HG03060 (cell line): ENCODE measurements around the gene SASH1.
"Not testable (repeated sequence)": the region's sequence is repeated elsewhere in the genome, so short reads cannot be mapped to it uniquely, and the experiment has no call there.

Source experiments
- ATAC-seq: cut with Tn5 transposase; IDR thresholded peaks from one replicate; pipeline ENCODE4 v1.9.1; 2021; ENCODE audit warnings: low read depth, moderate number of reproducible peaks; ENCODE audit not compliant: unreplicated experiment

Gene SASH1

DNA sequence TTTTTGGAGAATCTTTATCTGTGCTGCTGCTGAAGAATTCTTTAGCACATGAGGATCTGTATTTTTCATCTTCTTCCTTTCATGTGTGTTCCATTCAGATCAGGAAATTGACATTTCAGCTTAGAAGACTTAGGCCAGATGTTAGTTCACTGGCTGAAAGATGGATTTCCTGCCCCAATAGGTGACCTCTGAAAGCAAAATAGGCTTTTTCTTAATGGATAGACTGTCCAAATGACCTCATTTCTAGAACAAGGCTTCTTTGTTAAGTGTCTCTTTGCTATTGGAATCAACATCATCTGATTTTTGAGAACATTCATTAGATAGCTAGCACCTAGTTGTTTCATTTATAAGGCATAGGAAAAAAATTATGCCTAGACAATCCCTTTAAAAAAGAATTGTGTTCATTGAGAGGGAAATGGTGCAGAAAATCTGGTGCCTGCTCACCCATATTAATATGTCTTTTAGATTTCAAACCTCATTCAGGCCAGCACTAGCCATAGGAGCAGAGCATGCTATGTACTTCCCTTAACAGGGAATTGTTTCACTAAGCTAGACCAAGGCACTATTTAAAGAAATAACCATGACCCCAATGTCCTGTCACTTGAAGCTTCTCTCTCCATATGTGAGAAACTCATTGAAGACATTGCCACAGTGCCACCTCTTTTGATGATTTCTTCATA is 13.6 kb upstream of the SASH1 start:
- ATAC-seq = no peak

- no peak for ATAC-seq
Measured at GRCh38 chr6:148329596-148330381, 12.8 kb upstream of the SASH1 start.

DNA sequence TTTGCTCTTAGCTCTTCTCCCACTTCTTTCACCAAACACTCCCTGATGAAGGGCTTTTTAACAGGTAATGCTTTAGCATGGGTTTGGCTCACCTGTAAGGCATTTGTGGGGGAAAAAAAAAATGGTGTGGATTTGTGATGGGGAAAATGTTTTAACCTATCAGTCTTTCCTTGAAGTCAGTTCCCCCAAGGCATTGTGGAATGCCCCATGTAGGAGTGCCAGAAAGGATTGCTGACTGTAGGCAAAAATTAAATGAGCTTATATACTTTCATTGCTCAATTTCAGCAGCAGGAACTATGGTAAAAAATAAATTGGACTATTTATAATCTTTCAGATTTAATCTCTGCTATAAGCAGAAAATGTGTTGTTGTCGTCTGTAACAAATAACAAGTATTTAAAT is 10.6 kb upstream of the SASH1 start:
- ATAC-seq = no peak

DNA sequence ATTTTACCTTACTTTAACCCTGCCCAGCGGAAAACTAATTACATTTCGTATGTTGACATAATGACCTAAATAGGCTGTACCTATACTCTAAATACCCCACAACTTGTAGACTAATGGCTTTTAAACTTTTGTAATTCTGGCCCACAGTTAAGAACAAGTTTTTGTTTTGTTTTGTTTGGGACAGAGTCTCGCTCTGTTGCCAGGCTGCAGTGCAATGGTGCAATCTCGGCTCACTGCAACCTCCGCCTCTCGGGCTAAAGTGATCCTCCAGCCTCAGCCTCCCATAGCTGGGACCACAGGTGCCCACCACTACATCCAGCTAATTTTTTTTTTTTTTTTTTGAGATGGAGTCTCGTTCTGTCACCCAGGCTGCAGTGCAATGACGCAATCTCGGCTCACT is 5.7 kb upstream of the SASH1 start:
- ATAC-seq = no peak

DNA sequence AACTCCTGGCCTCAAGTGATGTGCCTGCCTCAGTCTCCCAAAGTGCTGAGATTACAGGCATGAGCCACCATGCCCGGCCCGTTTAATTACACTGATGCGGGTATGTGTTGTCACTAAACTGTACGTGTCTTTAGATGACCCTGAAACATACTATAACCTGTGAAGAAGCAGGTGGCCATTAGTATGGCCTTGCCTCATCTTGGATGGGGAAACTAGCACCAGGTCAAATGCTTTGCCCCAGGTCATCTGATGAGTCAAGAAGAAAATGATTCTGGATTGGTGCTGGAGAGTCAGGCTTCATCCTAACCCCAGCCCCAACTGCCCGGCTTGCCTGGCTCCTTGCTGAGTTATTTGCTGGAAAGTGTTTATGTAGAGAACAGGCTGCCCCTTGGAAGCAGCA is 2.9 kb upstream of the SASH1 start:
- ATAC-seq = no peak

DNA sequence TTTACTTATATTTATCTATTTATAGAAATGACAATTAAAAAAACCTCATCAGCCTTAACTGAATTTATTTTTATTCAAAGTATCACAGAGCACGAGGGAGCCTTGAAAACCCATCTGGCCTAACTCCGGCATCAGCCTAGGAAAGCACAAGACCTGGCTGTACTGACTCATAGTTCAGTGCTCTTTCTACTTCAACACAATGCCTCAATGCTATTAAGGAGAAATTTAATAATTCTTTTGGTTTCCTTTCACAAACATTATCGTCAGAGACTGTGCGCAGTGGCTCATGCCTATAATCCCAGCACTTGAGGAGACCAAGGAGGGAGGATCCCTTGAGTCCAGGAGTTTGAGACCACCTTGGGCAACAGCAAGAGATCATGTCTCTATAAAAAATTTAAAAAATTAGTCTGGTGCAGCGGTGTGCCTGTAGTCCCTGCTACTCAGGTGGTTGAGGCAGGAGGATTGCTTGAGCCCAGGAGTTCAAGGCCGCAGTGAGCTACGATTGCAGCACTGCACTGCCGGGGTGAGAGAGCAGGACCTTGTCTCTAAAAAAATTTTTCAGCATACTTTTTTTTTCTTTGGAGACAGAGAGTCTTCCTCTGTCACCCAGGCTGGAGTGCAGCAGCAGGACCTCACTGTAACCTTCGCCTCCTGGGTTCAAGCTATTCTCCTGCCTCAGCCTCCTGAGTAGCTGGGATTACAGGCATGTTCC is 1.9 kb upstream of the SASH1 start:
- ATAC-seq = no peak

DNA sequence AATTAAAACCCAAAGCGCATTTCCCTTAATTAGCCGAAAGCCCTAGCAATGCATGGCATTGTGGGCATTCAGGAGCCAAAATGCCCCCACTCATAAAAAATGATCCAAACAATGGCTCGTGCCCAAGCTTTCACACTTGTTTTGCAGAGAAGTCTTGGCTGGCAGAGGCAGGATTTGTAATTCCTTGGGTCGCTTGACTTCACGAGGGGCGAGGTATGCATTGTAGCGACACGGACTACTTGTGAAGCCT is 613 bp upstream of the SASH1 start:
- no peak for ATAC-seq

GRCh38 chr6:148343047-148343782 is 577 bp downstream of the SASH1 start:
- ATAC-seq = no peak

GRCh38 chr6:148345176-148345575 is 2.5 kb downstream of the SASH1 start:
- no peak for ATAC-seq

- ATAC-seq = no peak
Measured at GRCh38 chr6:148345578-148345977, 2.9 kb downstream of the SASH1 start.

- no peak for ATAC-seq
Measured at GRCh38 chr6:148346681-148347440, 4.2 kb downstream of the SASH1 start.

DNA sequence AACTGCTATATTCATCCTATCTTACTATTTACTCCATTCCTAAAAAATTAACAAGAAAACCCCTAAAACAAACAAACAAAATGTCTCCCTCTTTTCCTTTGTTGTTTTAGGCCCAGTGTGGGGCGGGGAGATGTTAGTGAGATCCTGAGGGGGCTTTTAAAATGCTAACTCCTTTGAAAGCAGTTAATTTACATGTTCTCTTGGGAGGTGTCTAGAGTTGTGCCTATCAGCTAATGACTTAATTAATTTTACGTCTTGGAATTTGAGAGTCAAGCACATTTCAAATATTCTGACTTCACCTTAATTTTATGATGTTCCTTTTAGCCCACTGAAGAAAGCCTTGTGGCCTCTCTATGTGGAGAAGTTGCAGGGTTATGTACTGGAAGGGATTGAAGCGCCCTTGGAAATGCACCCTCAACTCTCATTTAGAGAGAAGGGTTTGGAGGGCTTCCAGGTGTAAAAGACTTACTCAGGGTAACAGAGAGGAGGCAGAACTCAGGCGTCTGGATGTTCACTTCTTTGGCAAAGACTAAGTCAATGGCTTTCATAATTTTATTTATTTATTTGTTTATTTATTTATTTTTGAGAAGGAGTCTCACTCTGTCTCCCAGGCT is 4.9 kb downstream of the SASH1 start:
- no peak for ATAC-seq

- no peak for ATAC-seq
Measured at GRCh38 chr6:148348335-148348734, 5.7 kb downstream of the SASH1 start.

DNA sequence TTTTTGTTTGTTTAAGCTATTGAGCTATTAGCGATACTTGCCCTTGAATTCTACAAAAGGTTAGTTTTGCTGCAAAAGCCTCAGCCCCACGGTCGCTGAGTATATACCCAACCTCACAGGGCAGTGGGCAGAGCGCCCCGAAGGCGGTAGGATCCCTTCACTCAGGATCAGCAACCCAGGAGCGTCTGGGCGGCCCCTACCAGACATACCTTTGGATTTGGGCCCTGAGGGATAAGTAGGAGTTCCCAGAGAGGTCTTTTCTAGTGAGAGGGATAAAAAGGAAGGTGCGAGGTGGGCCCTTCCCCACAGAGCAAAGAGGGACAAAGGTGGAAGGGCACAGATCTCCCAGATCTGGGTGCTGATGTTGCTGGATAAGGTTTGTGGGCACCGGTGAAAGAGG is 6.1 kb downstream of the SASH1 start:
- ATAC-seq = no peak

DNA sequence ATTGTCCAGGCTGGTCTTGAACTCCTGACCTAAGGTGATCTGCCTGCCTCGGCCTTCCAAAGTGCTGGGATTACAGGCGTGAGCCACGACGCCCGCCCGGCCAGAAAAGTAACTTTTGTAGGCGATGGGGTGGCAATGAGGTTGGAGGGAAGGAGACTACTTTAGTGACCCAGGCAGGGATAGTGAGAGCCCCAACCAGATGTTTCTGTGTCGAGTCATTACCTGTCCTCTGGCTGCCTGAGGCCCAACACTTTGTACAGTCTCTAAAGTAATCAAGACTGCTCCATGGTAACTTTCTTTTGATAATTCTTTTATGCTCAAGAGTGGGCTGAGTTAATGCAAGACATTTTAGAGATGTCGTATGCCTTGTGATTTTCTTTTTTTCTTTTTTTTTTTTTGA is 6.8 kb downstream of the SASH1 start:
- no peak for ATAC-seq

GRCh38 chr6:148351309-148351708 is 8.7 kb downstream of the SASH1 start:
- no peak for ATAC-seq

GRCh38 chr6:148352421-148352820 is 9.8 kb downstream of the SASH1 start:
- not testable (repeated sequence) for ATAC-seq

DNA sequence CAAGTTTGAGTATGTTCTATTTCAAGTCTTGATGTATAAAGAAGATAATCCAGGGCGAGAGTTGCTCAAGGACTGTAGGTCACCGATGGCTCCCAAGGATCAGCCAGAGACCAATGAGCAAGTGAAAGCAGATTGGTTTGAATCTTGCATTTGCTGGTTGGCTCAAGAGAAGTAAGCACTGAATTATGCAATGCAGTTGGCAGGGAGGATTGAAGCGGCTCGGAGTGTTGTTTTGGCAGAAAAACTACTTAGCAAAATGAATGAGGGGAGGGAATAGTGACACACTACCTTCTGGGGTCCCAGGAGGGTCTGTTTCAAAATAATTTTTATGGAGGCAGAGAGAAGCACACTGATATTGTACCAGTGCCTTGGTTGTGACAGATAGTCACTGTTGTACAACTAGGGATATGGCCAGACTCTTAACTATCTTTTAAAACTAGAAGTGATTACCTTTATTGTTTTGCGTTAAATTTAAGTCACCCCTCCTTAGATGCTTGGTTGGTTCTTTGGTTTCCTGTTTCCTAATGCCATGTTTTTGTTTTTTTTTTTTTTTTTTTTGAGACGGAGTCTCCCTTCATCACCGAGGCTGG is 15.7 kb downstream of the SASH1 start:
- ATAC-seq = no peak

DNA sequence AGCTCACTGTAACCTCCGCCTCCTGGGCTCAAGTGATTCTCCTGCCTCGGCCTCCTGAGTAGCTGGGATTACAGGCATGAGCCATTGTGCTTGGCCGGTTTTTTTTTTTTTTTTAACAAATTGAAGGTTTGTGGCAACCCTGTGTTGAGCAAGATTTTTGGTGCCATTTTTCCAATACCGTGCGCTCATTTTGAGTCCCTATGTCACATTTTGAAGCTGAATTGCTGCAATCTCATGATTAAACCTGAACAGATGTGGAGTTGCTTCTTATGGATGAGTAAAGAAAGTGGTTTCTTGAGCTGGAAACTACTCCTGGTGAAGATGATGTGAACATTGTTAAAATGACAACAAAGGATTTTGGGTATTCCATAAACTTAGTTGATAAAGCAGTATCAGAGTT is 16.6 kb downstream of the SASH1 start:
- ATAC-seq = no peak
